Hepatocyte (in vitro differentiated cells): ENCODE measurements around the gene ATG10. TPM values are rescaled to one million over a fixed set of nuclear protein-coding genes. Genes with fewer than 3 reads are reported as not detected.
"Not testable (repeated sequence)": the region's sequence is repeated elsewhere in the genome, so short reads cannot be mapped to it uniquely, and the experiment has no call there.

Source experiments
- DNase-seq: peaks from one replicate; pipeline ENCODE4 v3.0.0-alpha.2; 2016; ENCODE audit warnings: low spot score
- H2AFZ ChIP-seq: fragments of 200-600 bp; sonication (generic); 2 replicates; pipeline ENCODE4 v1.6.0; 2016; ENCODE audit warnings: antibody characterized with exemption, mild to moderate bottlenecking
- H3K27ac ChIP-seq: fragments of 200-600 bp; sonication (generic); 2 replicates; pipeline ENCODE4 v1.5.1; 2016; ENCODE audit warnings: mild to moderate bottlenecking
- H3K27me3 ChIP-seq: fragments of 200-600 bp; sonication (generic); 2 replicates; pipeline ENCODE4 v1.6.1; 2016
- H3K36me3 ChIP-seq: fragments of 200-600 bp; sonication (generic); replicated peaks from 2 replicates; pipeline ENCODE4 v1.5.1; 2016; ENCODE audit warnings: low read depth; ENCODE audit not compliant: insufficient read depth
- H3K4me1 ChIP-seq: fragments of 200-600 bp; sonication (generic); 2 replicates; pipeline ENCODE4 v1.5.1; 2016; ENCODE audit warnings: mild to moderate bottlenecking, moderate library complexity; ENCODE audit not compliant: insufficient read depth
- H3K4me2 ChIP-seq: fragments of 200-600 bp; sonication (generic); 2 replicates; pipeline ENCODE4 v1.6.0; 2016
- H3K4me3 ChIP-seq: fragments of 200-600 bp; sonication (generic); 2 replicates; pipeline ENCODE4 v1.5.1; 2016; ENCODE audit warnings: mild to moderate bottlenecking
- H3K79me2 ChIP-seq: fragments of 200-600 bp; sonication (generic); 2 replicates; pipeline ENCODE4 v1.6.0; 2017; ENCODE audit warnings: mild to moderate bottlenecking
- H3K9me2 ChIP-seq: fragments of 200-600 bp; sonication (generic); replicated peaks from 2 replicates; pipeline ENCODE4 v1.6.0; 2017; ENCODE audit warnings: mild to moderate bottlenecking; ENCODE audit not compliant: insufficient read depth
- H3K9me3 ChIP-seq: fragments of 200-600 bp; sonication (generic); 2 replicates; pipeline ENCODE4 v1.5.1; 2016; ENCODE audit warnings: low read depth, mild to moderate bottlenecking
- H4K20me1 ChIP-seq: fragments of 200-600 bp; sonication (generic); 2 replicates; pipeline ENCODE4 v1.6.0; 2016; ENCODE audit warnings: mild to moderate bottlenecking; ENCODE audit not compliant: insufficient read depth, poor library complexity, severe bottlenecking
- CTCF ChIP-seq: fragments of 200-600 bp; sonication (generic); IDR thresholded peaks from 2 replicates; pipeline ENCODE4 v1.5.1; 2016; ENCODE audit warnings: antibody characterized with exemption, mild to moderate bottlenecking; ENCODE audit not compliant: poor library complexity
- EZH2 ChIP-seq: fragments of 200-600 bp; sonication (generic); IDR thresholded peaks from 2 replicates; pipeline ENCODE4 v1.6.1; 2016; ENCODE audit warnings: antibody characterized with exemption, mild to moderate bottlenecking, borderline replicate concordance
- EZH2phosphoT487 ChIP-seq: fragments of 200-600 bp; sonication (generic); IDR thresholded peaks from one replicate; pipeline ENCODE4 v1.6.1; 2018; ENCODE audit warnings: antibody characterized with exemption, mild to moderate bottlenecking, low read depth, moderate library complexity; ENCODE audit not compliant: unreplicated experiment, severe bottlenecking
- WGBS: methylation state at CpG from one replicate; pipeline ENCODE4 v1.1.6; 2016; ENCODE audit warnings: low lambda C conversion rate; ENCODE audit errors: missing lambda C conversion rate; 5-methylcytosine and 5-hydroxymethylcytosine counted together
- polyA plus RNA-seq: library from polyadenylated mRNA; unstranded; fragments of >200 nt; fragmentation: Nextera tagmentation; extraction: Ambion mirVana; gene quantifications from 2 replicates; pipeline ENCODE4 v1.2.1, GENCODE V29; 2016
- total RNA-seq: library from RNA; depleted of rRNA; stranded (reverse); fragments of >200 nt; gene quantifications from 2 replicates; pipeline ENCODE4 v1.2.3, GENCODE V29; 2014

Gene ATG10
- total and polyA plus RNA-seq, 2 experiments from 2014 or later, result 11.8 to 13.0 TPM

GRCh38 chr5:81989204-81989603, 17.4 kb downstream of the ATG10 start:
- Histone ChIP-seq H2AFZ (no peak overlapping the region), H3K27me3 (no peaks in the 10 kb centered on the region), H4K20me1 (no peaks in the 10 kb centered on the region), H3K79me2 (no peaks in the 10 kb centered on the region), H3K27ac (no peak overlapping the region), H3K9me2 (no peaks in the 10 kb centered on the region), H3K4me2 (no peak overlapping the region), H3K9me3 (no peaks in the 10 kb centered on the region), H3K36me3 (no peaks in the 10 kb centered on the region), H3K4me3 (no peak overlapping the region), H3K4me1 (no peaks in the 10 kb centered on the region)
- WGBS, result 88% methylated on average over 5 of the region's 5 CpGs
- TF ChIP-seq EZH2 (no peak), CTCF (no peak), EZH2phosphoT487 (no peak)
- DNase-seq, result no peak

GRCh38 chr5:81994679-81995078, 22.9 kb downstream of the ATG10 start:
- Histone ChIP-seq H2AFZ (no peak overlapping the region), H3K4me3 (no peak overlapping the region), H3K9me3 (no peaks in the 10 kb centered on the region), H3K79me2 (no peaks in the 10 kb centered on the region), H4K20me1 (no peaks in the 10 kb centered on the region), H3K36me3 (no peaks in the 10 kb centered on the region), H3K4me1 (no peaks in the 10 kb centered on the region), H3K9me2 (no peaks in the 10 kb centered on the region), H3K27me3 (no peaks in the 10 kb centered on the region), H3K4me2 (no peak overlapping the region), H3K27ac (no peak overlapping the region)
- 79% methylated on average over 1 of the region's 1 CpG for WGBS
- TF ChIP-seq EZH2phosphoT487, result no peak
- TF ChIP-seq EZH2, result no peak
- no peak for TF ChIP-seq CTCF
- DNase-seq, result no peak

- Histone ChIP-seq H3K4me3 (no peak overlapping the region), H3K9me2 (no peaks in the 10 kb centered on the region), H3K79me2 (no peaks in the 10 kb centered on the region), H3K9me3 (no peaks in the 10 kb centered on the region), H3K27ac (no peak overlapping the region), H3K36me3 (no peaks in the 10 kb centered on the region), H4K20me1 (no peaks in the 10 kb centered on the region), H3K4me1 (no peaks in the 10 kb centered on the region), H3K27me3 (no peaks in the 10 kb centered on the region), H2AFZ (no peak overlapping the region), H3K4me2 (no peak overlapping the region)
- TF ChIP-seq CTCF, result no peak
- TF ChIP-seq EZH2phosphoT487, result no peak
- TF ChIP-seq EZH2, result no peak
- 93% methylated on average over 2 of the region's 2 CpGs for WGBS
- DNase-seq, result no peak
Measured at GRCh38 chr5:81995407-81995806, 23.6 kb downstream of the ATG10 start.

- Histone ChIP-seq H3K79me2 (no peaks in the 10 kb centered on the region), H3K9me3 (no peaks in the 10 kb centered on the region), H3K27me3 (no peaks in the 10 kb centered on the region), H4K20me1 (no peaks in the 10 kb centered on the region), H3K4me3 (no peak overlapping the region), H3K4me1 (no peaks in the 10 kb centered on the region), H2AFZ (no peak overlapping the region), H3K27ac (no peak overlapping the region), H3K4me2 (no peak overlapping the region), H3K9me2 (no peaks in the 10 kb centered on the region), H3K36me3 (no peaks in the 10 kb centered on the region)
- TF ChIP-seq CTCF, result no peak
- no peak for TF ChIP-seq EZH2phosphoT487
- TF ChIP-seq EZH2, result no peak
- 72% methylated on average over 6 of the region's 6 CpGs for WGBS
- DNase-seq, result no peak
Measured at GRCh38 chr5:82004511-82004910, 32.7 kb downstream of the ATG10 start.

- H3K9me3 ChIP-seq, H3K4me2 ChIP-seq: not testable (repeated sequence)
Measured at GRCh38 chr5:82009869-82010268, 38.0 kb downstream of the ATG10 start.

More at GRCh38 chr5:82009869-82010268, 38.0 kb downstream of the ATG10 start:
- H3K36me3 ChIP-seq, H3K4me3 ChIP-seq, DNase-seq, H3K27ac ChIP-seq, H3K4me1 ChIP-seq, H3K9me2 ChIP-seq, H2AFZ ChIP-seq, H4K20me1 ChIP-seq, H3K27me3 ChIP-seq, H3K79me2 ChIP-seq: not testable (repeated sequence)
- 98% methylated on average over 12 of the region's 12 CpGs for WGBS
